CD4-positive, alpha-beta memory T cell (primary cell): ENCODE data around the gene MIPEP. TPM values are rescaled to one million over a fixed set of nuclear protein-coding genes. Genes with fewer than 3 reads are reported as not detected.
"Not testable (repeated sequence)": the region's sequence is repeated elsewhere in the genome, so short reads cannot be mapped to it uniquely, and the experiment has no call there.

ENCODE experiments used
- CTCF ChIA-PET: fragments of 350-600 bp; sonication (Branson Sonifier 250); formaldehyde crosslinking; loops from one replicate; lab custom pipeline; 2021; ENCODE audit warnings: inconsistent platforms; ENCODE audit not compliant: partially characterized antibody; lab: Charles Lee
- POLR2A ChIA-PET: fragments of 350-600 bp; sonication (Branson Sonifier 250); formaldehyde crosslinking; loops from one replicate; lab custom pipeline; 2021; ENCODE audit not compliant: partially characterized antibody; lab: Charles Lee
- DNase-seq, 5 donors: peaks; one replicate each; pipeline versions ENCODE4 v3.0.0 to v3.0.0-alpha.2; 2020 to 2022; ENCODE audit warnings: mixed read lengths in 1 of 5
- H3K27ac ChIP-seq: one replicate; pipeline ENCODE4 v1.7.0; 2013; ENCODE audit warnings: low read depth, low read length
- H3K27me3 ChIP-seq: 2 replicates; pipeline ENCODE4 v1.7.0; 2013; ENCODE audit warnings: mild to moderate bottlenecking, low read length, moderate library complexity; ENCODE audit not compliant: insufficient read depth
- H3K36me3 ChIP-seq: 2 replicates; pipeline ENCODE4 v1.7.0; 2013; ENCODE audit warnings: mild to moderate bottlenecking, low read length, moderate library complexity; ENCODE audit not compliant: insufficient read depth
- H3K4me1 ChIP-seq: 2 replicates; pipeline ENCODE4 v1.7.0; 2013; ENCODE audit warnings: mild to moderate bottlenecking, low read length, moderate library complexity; ENCODE audit not compliant: insufficient read depth
- H3K4me3 ChIP-seq, 2 donors: one replicate each; pipeline ENCODE4 v1.7.0; 2013; ENCODE audit warnings: low read length in 2 of 2, mild to moderate bottlenecking in 1 of 2
- H3K9me3 ChIP-seq, 2 donors: one replicate each; pipeline ENCODE4 v1.7.0; 2013; ENCODE audit warnings: low read length in 2 of 2, control low read depth in 1 of 2; ENCODE audit not compliant: control insufficient read depth in 1 of 2
- H3K27ac Mint-ChIP-seq, 7 donors: one replicate each; pipeline ENCODE4 v1.8.0; 2020 to 2021; ENCODE audit warnings: mixed read lengths in 7 of 7, mild to moderate bottlenecking in 6 of 7, inconsistent platforms in 3 of 7, moderate library complexity in 3 of 7
- H3K27me3 Mint-ChIP-seq, 2 donors: one replicate each; pipeline ENCODE4 v1.8.0; 2020 to 2021; ENCODE audit warnings: mixed read lengths in 2 of 2
- H3K36me3 Mint-ChIP-seq, 2 donors: one replicate each; pipeline ENCODE4 v1.8.0; 2020 to 2021; ENCODE audit warnings: mixed read lengths in 2 of 2, inconsistent platforms in 1 of 2, mild to moderate bottlenecking in 1 of 2
- H3K4me1 Mint-ChIP-seq, 4 donors: one replicate each; pipeline ENCODE4 v1.8.0; 2020 to 2021; ENCODE audit warnings: mixed read lengths in 4 of 4, mild to moderate bottlenecking in 1 of 4
- H3K4me3 Mint-ChIP-seq, 8 donors: one replicate each; pipeline ENCODE4 v1.8.0; 2020 to 2021; ENCODE audit warnings: mixed read lengths in 8 of 8, mild to moderate bottlenecking in 7 of 8, moderate library complexity in 6 of 8, inconsistent platforms in 3 of 8
- H3K9me3 Mint-ChIP-seq, 8 donors: one replicate each; pipeline ENCODE4 v1.8.0; 2020 to 2021; ENCODE audit warnings: mixed read lengths in 8 of 8, mild to moderate bottlenecking in 5 of 8, inconsistent platforms in 3 of 8, moderate library complexity in 1 of 8
- intact Hi-C: fragments of 100-400 bp; cut with micrococcal nuclease; formaldehyde crosslinking; loops from one replicate; pipeline ENCODE4 v1.15.1; 2023
- polyA plus RNA-seq, 2 donors: library from polyadenylated mRNA; unstranded; fragments of 300-500 nt; fragmentation: Illumina TruSeq; gene quantifications; one replicate each; pipeline ENCODE4 v1.2.3, GENCODE V29; 2021
- total RNA-seq, 2 experiments: library from RNA; stranded (reverse); gene quantifications; one replicate each; pipeline ENCODE4 v1.2.3, GENCODE V29; 2021

The MIPEP gene
- total and polyA plus RNA-seq, 4 experiments from 2014 or later: 8.8 to 16.4 (median 12.2) TPM

GRCh38 chr13:23889615-23890607 is 711 bp upstream of the MIPEP start:
- ChIA-PET POLR2A (interaction anchor here (1.1 to 1.6 kb wide), 6 partner anchors 134 to 514 kb away, joined by 3 to 4 read pairs (median 3); partner anchors contain the start of gene SPATA13), CTCF (interaction anchor here (1.0 to 3.5 kb wide), 9 partner anchors 9 to 589 kb away, joined by 3 to 35 read pairs (median 4); partner anchors contain the start of gene C1QTNF9B)
- Mint-ChIP-seq H3K36me3 (peaks cover 3 to 8% of the 10 kb centered on the region in 2 donors), H3K27ac (peak overlapping the region; percentile 75 to 92 (median 89)), H3K4me1 (peaks cover 12 to 26% (median 19%) of the 10 kb centered on the region in 4 donors), H3K27me3 (no peaks in the 10 kb centered on the region), H3K4me3 (peak overlapping the region; percentile 89 to 95 (median 93)), H3K9me3 (no peaks in the 10 kb centered on the region)
- H3K4me1 ChIP-seq: peaks cover 16% of the 10 kb centered on the region
- H3K27ac ChIP-seq: peak overlapping the region; percentile 64
- H3K27me3 ChIP-seq: no peaks in the 10 kb centered on the region
- H3K9me3 ChIP-seq: no peaks in the 10 kb centered on the region
- H3K4me3 ChIP-seq: peak overlapping the region; percentile 43 to 88
- DNase-seq: no peak
- peaks cover 2% of the 10 kb centered on the region for H3K36me3 ChIP-seq
- intact Hi-C loops: loop anchor here (1.0 to 5.0 kb wide), 4 partner anchors 271 to 515 kb away; partner anchors contain the start of gene SPATA13

- H3K27ac Mint-ChIP-seq, H3K36me3 ChIP-seq, DNase-seq, H3K4me3 ChIP-seq, intact Hi-C loops, H3K9me3 ChIP-seq, H3K27me3 Mint-ChIP-seq, H3K27ac ChIP-seq, H3K27me3 ChIP-seq, H3K9me3 Mint-ChIP-seq, POLR2A ChIA-PET, H3K4me3 Mint-ChIP-seq: not testable (repeated sequence)
- Mint-ChIP-seq H3K4me1 (peaks cover 7 to 18% (median 12%) of the 10 kb centered on the region in 4 donors), H3K36me3 (peaks cover 10 to 27% of the 10 kb centered on the region in 2 donors)
- CTCF ChIA-PET: interaction anchor here (0.9 kb wide), 1 partner anchor 16 kb away, joined by 3 read pairs; no protein-coding TSS in a partner anchor
- H3K4me1 ChIP-seq: peaks cover 10% of the 10 kb centered on the region
Observed at GRCh38 chr13:23884361-23884760, 4.8 kb downstream of the MIPEP start.

- Histone ChIP-seq H3K27me3 (no peaks in the 10 kb centered on the region), H3K4me3 (no peak overlapping the region), H3K9me3 (no peaks in the 10 kb centered on the region), H3K27ac (no peak overlapping the region), H3K4me1 (peaks cover 5% of the 10 kb centered on the region), H3K36me3 (peaks cover 9% of the 10 kb centered on the region)
- intact Hi-C loops: no loop called here
- Mint-ChIP-seq H3K4me3 (no peak overlapping the region), H3K9me3 (no peaks in the 10 kb centered on the region), H3K27ac (no peak overlapping the region), H3K27me3 (no peaks in the 10 kb centered on the region), H3K4me1 (peaks cover 6 to 11% (median 8%) of the 10 kb centered on the region in 4 donors), H3K36me3 (peaks cover 14 to 32% of the 10 kb centered on the region in 2 donors)
- ChIA-PET CTCF (no interaction called here), POLR2A (no interaction called here)
- DNase-seq: no peak
Observed at GRCh38 chr13:23883255-23883654, 5.9 kb downstream of the MIPEP start.

GRCh38 chr13:23881402-23881800 is 7.8 kb downstream of the MIPEP start:
- peaks cover 14 to 34% of the 10 kb centered on the region in 2 donors for H3K36me3 Mint-ChIP-seq
- H3K4me3 ChIP-seq, CTCF ChIA-PET: not testable (repeated sequence)

GRCh38 chr13:23880493-23881401 is 8.5 kb downstream of the MIPEP start:
- H3K36me3 Mint-ChIP-seq: peaks cover 14 to 34% of the 10 kb centered on the region in 2 donors
- H3K36me3 ChIP-seq, POLR2A ChIA-PET, H3K4me3 Mint-ChIP-seq, H3K9me3 ChIP-seq, H3K27ac Mint-ChIP-seq, H3K4me3 ChIP-seq, H3K4me1 ChIP-seq, CTCF ChIA-PET, H3K9me3 Mint-ChIP-seq, H3K27me3 Mint-ChIP-seq, H3K27ac ChIP-seq, DNase-seq, H3K4me1 Mint-ChIP-seq, H3K27me3 ChIP-seq, intact Hi-C loops: not testable (repeated sequence)

More at GRCh38 chr13:23881402-23881800, 7.8 kb downstream of the MIPEP start:
- H3K9me3 Mint-ChIP-seq, H3K27me3 Mint-ChIP-seq, DNase-seq, H3K4me1 ChIP-seq, H3K27me3 ChIP-seq, H3K4me3 Mint-ChIP-seq, H3K36me3 ChIP-seq, H3K27ac Mint-ChIP-seq, intact Hi-C loops, H3K9me3 ChIP-seq, POLR2A ChIA-PET, H3K27ac ChIP-seq, H3K4me1 Mint-ChIP-seq: not testable (repeated sequence)

- Histone ChIP-seq H3K4me3 (no peak overlapping the region), H3K36me3 (peaks cover 5% of the 10 kb centered on the region), H3K27me3 (no peaks in the 10 kb centered on the region), H3K4me1 (no peaks in the 10 kb centered on the region), H3K9me3 (no peaks in the 10 kb centered on the region), H3K27ac (no peak overlapping the region)
- H3K36me3 Mint-ChIP-seq: peaks cover 11 to 22% of the 10 kb centered on the region in 2 donors
- CTCF ChIA-PET: interaction anchor here (1.1 kb wide), 1 partner anchor 410 kb away, joined by 4 read pairs; no protein-coding TSS in a partner anchor
- no peak overlapping the region for H3K4me3 Mint-ChIP-seq
- POLR2A ChIA-PET: no interaction called here
- intact Hi-C loops: no loop called here
- no peaks in the 10 kb centered on the region for H3K9me3 Mint-ChIP-seq
- H3K27ac Mint-ChIP-seq: no peak overlapping the region
- no peaks in the 10 kb centered on the region for H3K4me1 Mint-ChIP-seq
- DNase-seq: no peak
- no peaks in the 10 kb centered on the region for H3K27me3 Mint-ChIP-seq
Observed at GRCh38 chr13:23877286-23877685, 11.9 kb downstream of the MIPEP start.
